ENCODE results near the gene DRD4.

DRD4 gene

DNA sequence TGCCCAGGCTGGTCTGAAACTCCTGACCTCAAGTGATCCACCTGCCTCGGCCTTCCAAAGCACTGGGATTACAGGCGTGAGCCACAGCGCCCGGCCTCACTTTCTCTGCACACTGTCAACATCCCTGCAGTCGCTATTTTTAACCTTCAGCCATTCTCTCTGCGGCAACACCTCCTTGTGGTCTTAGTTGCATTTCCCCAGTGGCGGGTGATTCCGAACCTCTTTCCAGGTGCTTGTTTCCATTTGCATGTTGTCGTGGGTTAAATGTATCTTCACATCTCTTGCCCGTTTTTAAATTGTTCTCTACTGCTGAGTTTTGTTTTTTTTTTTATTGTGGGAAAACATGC is 7.9 kb upstream of the DRD4 start:
- no peak overlapping the region for H3K9ac ChIP-seq (ENCODE audit: insufficient read length)
- no peaks in the 10 kb centered on the region for H3K9me3 ChIP-seq (ENCODE audit: low read depth, low read length)
- no peaks in the 10 kb centered on the region for H3K36me3 ChIP-seq (ENCODE audit: insufficient read depth, low read length)
- H3K27ac ChIP-seq: peak overlapping the region; percentile 68; the same call in 1 of the 2 replicates
- DNase-seq (ENCODE audit: low read depth, low spot score): no peak
- H3K4me3 ChIP-seq: no peak overlapping the region
- TF ChIP-seq FOXP2 (optimal IDR thresholded peaks at IDR 0.05; ENCODE audit: control extremely low read depth, extremely low read length, insufficient read depth) (no peak), POLR2AphosphoS5 (IDR thresholded peaks at IDR 0.05; ENCODE audit: borderline replicate concordance, low read depth, low read length) (no peak), EZH2 (IDR thresholded peaks at IDR 0.05) (no peak)

DNA sequence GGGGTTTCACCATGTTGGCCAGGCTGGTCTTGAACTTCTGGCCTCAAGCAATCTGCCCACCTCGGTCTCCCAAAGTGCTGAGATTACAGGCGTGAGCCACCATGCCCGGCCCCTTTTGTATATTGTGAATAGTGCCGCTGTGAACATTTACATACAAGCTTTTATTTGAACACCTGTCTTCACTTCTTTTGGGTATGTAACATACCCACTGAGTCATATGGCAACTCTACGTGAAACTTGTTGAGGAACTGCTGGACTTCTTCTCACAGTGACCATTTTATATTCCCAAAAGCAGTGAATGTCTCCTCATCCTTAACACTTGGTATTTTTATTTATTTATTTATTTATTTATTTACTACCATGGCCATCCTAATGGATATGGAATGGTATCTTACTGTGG is 6.2 kb upstream of the DRD4 start:
- TF ChIP-seq EZH2 (IDR thresholded peaks at IDR 0.05) (no peak), FOXP2 (optimal IDR thresholded peaks at IDR 0.05; ENCODE audit: control extremely low read depth, extremely low read length, insufficient read depth) (no peak), POLR2AphosphoS5 (IDR thresholded peaks at IDR 0.05; ENCODE audit: borderline replicate concordance, low read depth, low read length) (no peak)
- H3K9me3 ChIP-seq (ENCODE audit: low read depth, low read length): no peaks in the 10 kb centered on the region
- no peak for DNase-seq (ENCODE audit: low read depth, low spot score)
- no peak overlapping the region for H3K4me3 ChIP-seq
- no peak overlapping the region for H3K9ac ChIP-seq (ENCODE audit: insufficient read length)
- H3K36me3 ChIP-seq (ENCODE audit: insufficient read depth, low read length): no peaks in the 10 kb centered on the region
- H3K27ac ChIP-seq: no peak overlapping the region

DNA sequence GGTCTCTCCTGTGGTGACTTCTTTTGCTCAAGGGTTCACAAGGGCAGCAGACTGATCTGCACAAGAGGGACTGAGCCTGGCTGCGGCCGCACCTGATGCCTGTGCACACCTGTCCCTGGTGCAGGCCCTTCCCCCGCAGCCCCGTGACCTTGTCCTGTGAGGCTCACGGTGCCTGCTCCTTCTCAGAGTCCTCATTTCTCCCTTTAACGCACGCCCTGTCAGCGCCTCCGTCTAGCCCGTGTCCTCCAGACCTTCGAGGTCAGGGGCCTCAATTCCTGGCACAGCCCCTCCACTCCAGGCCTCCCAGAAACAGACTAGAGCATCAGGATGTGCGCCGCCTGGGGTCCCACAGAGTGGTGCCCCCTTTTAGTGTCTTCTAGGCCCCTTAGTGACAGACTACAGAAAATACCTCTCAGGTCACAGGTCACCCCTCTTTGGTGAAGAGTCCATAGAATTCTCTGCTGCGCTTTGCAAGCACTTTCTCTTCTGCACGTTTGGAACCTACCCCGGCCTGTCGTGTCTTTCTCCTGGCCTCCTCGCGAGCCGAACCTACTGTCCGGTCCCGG is 1.0 kb upstream of the DRD4 start:
- TF ChIP-seq EZH2 (IDR thresholded peaks at IDR 0.05) (no peak), FOXP2 (optimal IDR thresholded peaks at IDR 0.05; ENCODE audit: control extremely low read depth, extremely low read length, insufficient read depth) (no peak), POLR2AphosphoS5 (IDR thresholded peaks at IDR 0.05; ENCODE audit: borderline replicate concordance, low read depth, low read length) (no peak)
- H3K4me3 ChIP-seq: no peak overlapping the region
- no peaks in the 10 kb centered on the region for H3K36me3 ChIP-seq (ENCODE audit: insufficient read depth, low read length)
- no peak for DNase-seq (ENCODE audit: low read depth, low spot score)
- no peaks in the 10 kb centered on the region for H3K9me3 ChIP-seq (ENCODE audit: low read depth, low read length)
- no peak overlapping the region for H3K27ac ChIP-seq
- no peak overlapping the region for H3K9ac ChIP-seq (ENCODE audit: insufficient read length)

DNA sequence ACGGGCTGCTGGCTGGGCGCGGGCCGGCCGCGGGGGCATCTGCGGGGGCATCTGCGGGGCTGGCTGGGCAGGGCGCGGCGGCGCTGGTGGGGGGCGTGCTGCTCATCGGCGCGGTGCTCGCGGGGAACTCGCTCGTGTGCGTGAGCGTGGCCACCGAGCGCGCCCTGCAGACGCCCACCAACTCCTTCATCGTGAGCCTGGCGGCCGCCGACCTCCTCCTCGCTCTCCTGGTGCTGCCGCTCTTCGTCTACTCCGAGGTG is 194 bp downstream of the DRD4 start:
- Histone ChIP-seq H3K27ac (no peak overlapping the region), H3K4me3 (no peak overlapping the region), H3K9ac (ENCODE audit: insufficient read length) (no peak overlapping the region), H3K36me3 (ENCODE audit: insufficient read depth, low read length) (no peaks in the 10 kb centered on the region; the same call in 1 of the 2 replicates), H3K9me3 (ENCODE audit: low read depth, low read length) (no peaks in the 10 kb centered on the region)
- no peak for DNase-seq (ENCODE audit: low read depth, low spot score)
- TF ChIP-seq EZH2 (IDR thresholded peaks at IDR 0.05): no peak
- TF ChIP-seq FOXP2 (optimal IDR thresholded peaks at IDR 0.05; ENCODE audit: control extremely low read depth, extremely low read length, insufficient read depth): no peak
- no peak for TF ChIP-seq POLR2AphosphoS5 (IDR thresholded peaks at IDR 0.05; ENCODE audit: borderline replicate concordance, low read depth, low read length)

DNA sequence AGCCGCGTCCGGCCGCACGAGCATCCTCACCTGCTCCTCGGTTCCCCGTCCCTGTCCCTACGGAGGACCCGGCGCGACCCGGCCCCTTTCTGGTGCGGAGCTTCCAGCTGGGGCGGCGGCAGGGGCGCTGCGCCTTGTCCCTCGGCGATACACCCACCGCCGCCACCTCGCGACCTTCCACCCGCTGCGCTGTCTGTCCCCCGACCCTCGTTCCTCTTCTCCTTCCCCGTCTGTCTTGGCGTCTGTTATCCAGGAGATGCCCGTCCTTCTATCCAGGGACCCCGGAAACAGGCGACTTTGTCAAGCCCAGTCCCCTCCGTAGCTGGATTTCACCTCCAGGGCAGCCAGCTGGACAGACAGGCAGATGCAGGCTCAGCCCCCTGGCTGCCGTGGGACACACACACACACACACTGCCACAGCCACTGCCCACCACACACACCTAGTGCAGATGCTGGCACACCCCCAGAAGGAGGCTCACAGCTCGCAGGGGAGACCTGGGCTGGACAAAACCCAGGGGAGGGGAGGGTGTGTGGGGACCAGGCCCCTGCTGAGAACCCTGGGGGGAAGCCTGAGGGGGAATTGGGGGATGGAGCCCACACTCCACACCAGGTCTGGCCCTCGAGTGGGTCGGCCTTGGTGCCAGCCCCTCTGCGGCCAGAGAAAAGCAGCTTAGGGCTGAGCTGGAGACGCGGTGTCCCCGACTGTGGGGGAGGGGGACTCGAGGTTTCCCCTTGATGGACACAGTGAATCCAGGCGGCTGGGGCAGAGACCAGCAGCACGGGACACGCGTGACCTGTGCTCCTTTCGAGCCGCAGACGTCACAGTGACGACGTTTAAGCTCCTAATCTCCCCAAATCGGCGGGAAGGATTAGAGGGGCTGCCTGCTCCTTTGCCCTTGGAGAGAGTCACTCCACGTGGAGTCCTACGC is 788 bp downstream of the DRD4 start:
- Histone ChIP-seq H3K9me3 (ENCODE audit: low read depth, low read length) (no peaks in the 10 kb centered on the region), H3K36me3 (ENCODE audit: insufficient read depth, low read length) (no peaks in the 10 kb centered on the region; the same call in 1 of the 2 replicates), H3K4me3 (no peak overlapping the region), H3K9ac (ENCODE audit: insufficient read length) (no peak overlapping the region), H3K27ac (peak overlapping the region; percentile 93)
- TF ChIP-seq FOXP2 (optimal IDR thresholded peaks at IDR 0.05; ENCODE audit: control extremely low read depth, extremely low read length, insufficient read depth) (no peak), POLR2AphosphoS5 (IDR thresholded peaks at IDR 0.05; ENCODE audit: borderline replicate concordance, low read depth, low read length) (no peak), EZH2 (IDR thresholded peaks at IDR 0.05) (no peak)
- DNase-seq (ENCODE audit: low read depth, low spot score): no peak

DNA sequence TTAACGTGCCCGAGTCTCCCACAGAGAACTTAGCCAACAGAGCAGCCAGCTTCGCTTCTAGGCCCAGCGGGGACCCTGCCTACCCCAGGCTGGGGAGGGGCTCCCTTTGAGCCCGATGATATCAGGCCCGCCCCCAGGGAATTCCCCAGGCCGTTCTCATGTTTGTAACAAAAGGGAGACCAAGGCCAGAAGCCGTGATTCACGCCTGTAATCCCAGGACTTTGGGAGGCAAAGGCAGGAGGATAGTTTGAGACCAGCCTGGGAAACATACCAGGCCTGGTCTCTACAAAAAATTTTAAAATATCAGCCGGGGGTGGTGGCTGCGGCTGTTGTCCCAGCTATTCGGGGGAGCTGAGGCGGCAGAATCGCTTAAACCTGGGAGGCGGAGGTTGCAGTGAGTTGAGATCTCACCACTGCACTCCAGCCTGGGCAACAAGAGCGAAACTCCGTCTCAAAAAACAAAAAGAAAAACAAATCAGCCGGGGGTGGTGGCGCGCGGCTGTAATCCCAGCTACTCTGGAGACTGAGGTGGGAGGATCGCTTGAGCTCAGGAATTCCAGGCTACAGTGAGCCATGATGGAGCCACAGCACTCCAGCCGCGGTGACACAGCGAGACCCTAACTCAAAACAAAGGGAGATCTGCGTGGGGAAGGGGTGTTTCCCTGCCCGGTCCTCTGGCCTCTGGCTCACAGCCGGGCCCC is 1.7 kb downstream of the DRD4 start:
- Histone ChIP-seq H3K9ac (ENCODE audit: insufficient read length) (peak overlapping the region; percentile 59), H3K27ac (peak overlapping the region; percentile 93)
- DNase-seq (ENCODE audit: low read depth, low spot score): no peak

DNA sequence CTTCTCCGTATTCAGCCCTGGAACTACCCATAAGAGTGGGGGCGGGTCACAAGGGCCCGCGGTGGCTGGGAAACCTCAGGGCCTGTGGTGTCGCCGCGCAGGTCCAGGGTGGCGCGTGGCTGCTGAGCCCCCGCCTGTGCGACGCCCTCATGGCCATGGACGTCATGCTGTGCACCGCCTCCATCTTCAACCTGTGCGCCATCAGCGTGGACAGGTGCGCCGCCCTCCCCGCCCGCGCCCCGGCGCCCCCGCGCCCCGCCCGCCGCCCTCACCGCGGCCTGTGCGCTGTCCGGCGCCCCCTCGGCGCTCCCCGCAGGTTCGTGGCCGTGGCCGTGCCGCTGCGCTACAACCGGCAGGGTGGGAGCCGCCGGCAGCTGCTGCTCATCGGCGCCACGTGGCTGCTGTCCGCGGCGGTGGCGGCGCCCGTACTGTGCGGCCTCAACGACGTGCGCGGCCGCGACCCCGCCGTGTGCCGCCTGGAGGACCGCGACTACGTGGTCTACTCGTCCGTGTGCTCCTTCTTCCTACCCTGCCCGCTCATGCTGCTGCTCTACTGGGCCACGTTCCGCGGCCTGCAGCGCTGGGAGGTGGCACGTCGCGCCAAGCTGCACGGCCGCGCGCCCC is 2.4 kb downstream of the DRD4 start:
- Histone ChIP-seq H3K9me3 (ENCODE audit: low read depth, low read length) (no peaks in the 10 kb centered on the region), H3K4me3 (peak overlapping the region; percentile 53), H3K36me3 (ENCODE audit: insufficient read depth, low read length) (no peaks in the 10 kb centered on the region; the same call in 1 of the 2 replicates), H3K27ac (peak overlapping the region; percentile 93), H3K9ac (ENCODE audit: insufficient read length) (no peak overlapping the region)
- TF ChIP-seq POLR2AphosphoS5 (IDR thresholded peaks at IDR 0.05; ENCODE audit: borderline replicate concordance, low read depth, low read length) (no peak), FOXP2 (optimal IDR thresholded peaks at IDR 0.05; ENCODE audit: control extremely low read depth, extremely low read length, insufficient read depth) (no peak), EZH2 (IDR thresholded peaks at IDR 0.05) (no peak)
- DNase-seq (ENCODE audit: low read depth, low spot score): no peak

More for the DNA sequence above, 1.7 kb downstream of the DRD4 start:
- peak overlapping the region; percentile 53 for H3K4me3 ChIP-seq
- no peaks in the 10 kb centered on the region for H3K9me3 ChIP-seq (ENCODE audit: low read depth, low read length)
- TF ChIP-seq EZH2 (IDR thresholded peaks at IDR 0.05): no peak
- no peak for TF ChIP-seq FOXP2 (optimal IDR thresholded peaks at IDR 0.05; ENCODE audit: control extremely low read depth, extremely low read length, insufficient read depth)
- TF ChIP-seq POLR2AphosphoS5 (IDR thresholded peaks at IDR 0.05; ENCODE audit: borderline replicate concordance, low read depth, low read length): no peak; the same call in 1 of the 2 replicates
- H3K36me3 ChIP-seq (ENCODE audit: insufficient read depth, low read length): no peaks in the 10 kb centered on the region; the same call in 1 of the 2 replicates
